Measurements from ENCODE around the gene MFSD6.

GRCh38 chr2:190415794-190416775 lies 7.9 kb downstream of the MFSD6 start:
- TF ChIP-seq, protein P1, sequence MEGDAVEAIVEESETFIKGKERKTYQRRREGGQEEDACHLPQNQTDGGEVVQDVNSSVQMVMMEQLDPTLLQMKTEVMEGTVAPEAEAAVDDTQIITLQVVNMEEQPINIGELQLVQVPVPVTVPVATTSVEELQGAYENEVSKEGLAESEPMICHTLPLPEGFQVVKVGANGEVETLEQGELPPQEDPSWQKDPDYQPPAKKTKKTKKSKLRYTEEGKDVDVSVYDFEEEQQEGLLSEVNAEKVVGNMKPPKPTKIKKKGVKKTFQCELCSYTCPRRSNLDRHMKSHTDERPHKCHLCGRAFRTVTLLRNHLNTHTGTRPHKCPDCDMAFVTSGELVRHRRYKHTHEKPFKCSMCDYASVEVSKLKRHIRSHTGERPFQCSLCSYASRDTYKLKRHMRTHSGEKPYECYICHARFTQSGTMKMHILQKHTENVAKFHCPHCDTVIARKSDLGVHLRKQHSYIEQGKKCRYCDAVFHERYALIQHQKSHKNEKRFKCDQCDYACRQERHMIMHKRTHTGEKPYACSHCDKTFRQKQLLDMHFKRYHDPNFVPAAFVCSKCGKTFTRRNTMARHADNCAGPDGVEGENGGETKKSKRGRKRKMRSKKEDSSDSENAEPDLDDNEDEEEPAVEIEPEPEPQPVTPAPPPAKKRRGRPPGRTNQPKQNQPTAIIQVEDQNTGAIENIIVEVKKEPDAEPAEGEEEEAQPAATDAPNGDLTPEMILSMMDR (IDR thresholded peaks at IDR 0.05): no peak
- TF ChIP-seq POLR2A (IDR thresholded peaks at IDR 0.05): no peak
